ENCODE measurements around the gene LRRC75A. TPM values are rescaled to one million over a fixed set of nuclear protein-coding genes. Genes with fewer than 3 reads are reported as not detected.

Gene LRRC75A
- total RNA-seq, 6 experiments from 2014 or later: 0.14 to 0.57 (median 0.27) TPM

DNA sequence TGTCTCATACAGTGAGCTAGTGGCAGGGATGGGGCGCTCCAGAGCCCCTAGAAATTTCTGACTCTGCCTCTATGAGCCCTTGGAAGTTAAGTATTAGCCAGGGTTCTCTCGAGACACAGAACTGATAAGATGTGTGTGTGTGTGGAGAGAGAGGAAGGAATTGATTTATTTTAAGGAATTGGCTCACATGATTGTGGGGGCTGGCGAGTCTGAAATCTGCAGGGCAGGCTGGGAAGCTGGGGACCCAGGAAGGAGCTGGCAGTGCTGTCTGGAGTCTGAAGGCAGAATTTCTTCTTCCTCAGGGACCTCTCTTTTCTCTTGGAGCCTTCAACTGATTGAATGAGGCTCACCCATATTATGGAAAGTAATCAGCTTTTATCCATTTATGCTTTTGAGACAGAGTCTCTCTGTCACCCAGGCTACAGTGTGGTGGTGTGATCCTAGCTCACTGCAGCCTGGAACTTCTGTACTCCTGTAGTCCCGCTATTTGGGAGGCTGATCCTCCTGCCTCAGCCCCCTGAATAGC, 16.8 kb downstream of the LRRC75A start:
- no peak overlapping the region for H3K27ac Mint-ChIP-seq
- TF ChIP-seq, protein P1, sequence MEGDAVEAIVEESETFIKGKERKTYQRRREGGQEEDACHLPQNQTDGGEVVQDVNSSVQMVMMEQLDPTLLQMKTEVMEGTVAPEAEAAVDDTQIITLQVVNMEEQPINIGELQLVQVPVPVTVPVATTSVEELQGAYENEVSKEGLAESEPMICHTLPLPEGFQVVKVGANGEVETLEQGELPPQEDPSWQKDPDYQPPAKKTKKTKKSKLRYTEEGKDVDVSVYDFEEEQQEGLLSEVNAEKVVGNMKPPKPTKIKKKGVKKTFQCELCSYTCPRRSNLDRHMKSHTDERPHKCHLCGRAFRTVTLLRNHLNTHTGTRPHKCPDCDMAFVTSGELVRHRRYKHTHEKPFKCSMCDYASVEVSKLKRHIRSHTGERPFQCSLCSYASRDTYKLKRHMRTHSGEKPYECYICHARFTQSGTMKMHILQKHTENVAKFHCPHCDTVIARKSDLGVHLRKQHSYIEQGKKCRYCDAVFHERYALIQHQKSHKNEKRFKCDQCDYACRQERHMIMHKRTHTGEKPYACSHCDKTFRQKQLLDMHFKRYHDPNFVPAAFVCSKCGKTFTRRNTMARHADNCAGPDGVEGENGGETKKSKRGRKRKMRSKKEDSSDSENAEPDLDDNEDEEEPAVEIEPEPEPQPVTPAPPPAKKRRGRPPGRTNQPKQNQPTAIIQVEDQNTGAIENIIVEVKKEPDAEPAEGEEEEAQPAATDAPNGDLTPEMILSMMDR (IDR thresholded peaks at IDR 0.05): no peak
- DNase-seq: no peak
- peaks cover 2% of the 10 kb centered on the region for H3K27me3 Mint-ChIP-seq (ENCODE audit: insufficient read depth)
- H3K4me3 Mint-ChIP-seq: no peak overlapping the region
- H3K36me3 Mint-ChIP-seq (ENCODE audit: low read depth): no peaks in the 10 kb centered on the region
- H3K4me1 Mint-ChIP-seq (ENCODE audit: low read depth): peaks cover 32% of the 10 kb centered on the region
- no peaks in the 10 kb centered on the region for H3K9me3 Mint-ChIP-seq

GRCh38 chr17:16474012-16474725, 17.8 kb downstream of the LRRC75A start:
- TF ChIP-seq, protein P1 (IDR thresholded peaks at IDR 0.05): no peak
- no peak for DNase-seq
- Mint-ChIP-seq H3K9me3 (no peaks in the 10 kb centered on the region), H3K4me1 (ENCODE audit: low read depth) (peaks cover 29% of the 10 kb centered on the region), H3K27me3 (ENCODE audit: insufficient read depth) (peaks cover 3% of the 10 kb centered on the region), H3K36me3 (ENCODE audit: low read depth) (no peaks in the 10 kb centered on the region), H3K4me3 (no peak overlapping the region), H3K27ac (no peak overlapping the region)

DNA sequence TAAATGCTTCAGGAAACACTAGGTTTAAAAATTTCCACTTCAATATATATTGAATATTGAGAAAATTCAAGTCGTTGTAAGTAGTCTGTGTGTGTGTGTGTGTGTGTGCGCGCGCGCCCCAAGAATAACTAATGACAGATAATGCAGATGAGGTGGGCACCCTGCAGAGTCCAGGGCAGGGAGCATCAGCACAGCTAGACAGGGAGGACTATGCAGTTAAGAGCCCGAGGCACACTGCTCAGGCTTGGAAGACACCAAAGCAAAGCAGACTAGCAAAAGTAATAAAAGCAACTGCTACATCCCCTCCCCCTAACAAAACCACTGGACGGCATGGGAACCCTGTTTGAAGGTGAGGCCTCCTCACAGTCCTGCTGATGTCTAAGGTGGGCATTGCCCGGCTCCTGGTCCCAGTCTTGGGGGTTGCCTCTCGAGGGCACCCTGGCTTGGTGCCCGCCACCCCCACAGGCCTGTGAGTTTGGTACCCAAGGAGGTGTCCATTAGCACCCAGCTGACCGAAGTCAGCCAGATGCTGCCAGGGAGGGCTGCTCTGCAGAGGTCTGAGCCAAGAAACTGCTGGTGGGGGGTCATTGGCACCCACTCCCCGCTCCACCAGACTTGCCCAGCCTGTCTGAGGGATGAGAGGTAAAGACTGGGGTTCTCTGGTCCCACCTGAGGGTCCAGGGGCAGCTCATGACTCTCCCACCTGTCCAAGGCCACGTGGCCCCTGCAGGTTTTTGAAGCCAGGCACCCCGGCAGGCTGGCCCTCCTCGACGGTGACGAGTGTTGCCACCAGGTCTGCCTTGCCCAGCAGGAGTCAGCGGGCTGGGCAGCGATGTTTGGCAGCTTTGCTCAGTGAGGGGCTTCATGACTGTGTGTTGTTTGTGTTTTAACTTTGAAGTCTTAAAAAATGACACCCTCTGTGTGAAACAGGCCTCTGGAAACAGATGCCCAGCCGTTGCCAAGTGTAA, 18.7 kb downstream of the LRRC75A start:
- Mint-ChIP-seq H3K27me3 (ENCODE audit: insufficient read depth) (peaks cover 7% of the 10 kb centered on the region), H3K4me3 (no peak overlapping the region), H3K27ac (no peak overlapping the region), H3K36me3 (ENCODE audit: low read depth) (no peaks in the 10 kb centered on the region), H3K9me3 (no peaks in the 10 kb centered on the region), H3K4me1 (ENCODE audit: low read depth) (peaks cover 20% of the 10 kb centered on the region)
- TF ChIP-seq, protein P1 (IDR thresholded peaks at IDR 0.05): no peak
- no peak for DNase-seq

- DNase-seq: no peak
- no peaks in the 10 kb centered on the region for H3K9me3 Mint-ChIP-seq
- no peak overlapping the region for H3K4me3 Mint-ChIP-seq
- H3K27me3 Mint-ChIP-seq (ENCODE audit: insufficient read depth): peaks cover 9% of the 10 kb centered on the region
- TF ChIP-seq, protein P1 (IDR thresholded peaks at IDR 0.05): no peak
- H3K4me1 Mint-ChIP-seq (ENCODE audit: low read depth): peaks cover 14% of the 10 kb centered on the region
- H3K36me3 Mint-ChIP-seq (ENCODE audit: low read depth): no peaks in the 10 kb centered on the region
- no peak overlapping the region for H3K27ac Mint-ChIP-seq
Observed at GRCh38 chr17:16472539-16472938, 19.5 kb downstream of the LRRC75A start.

GRCh38 chr17:16471295-16471694, 20.7 kb downstream of the LRRC75A start:
- DNase-seq: no peak
- no peak overlapping the region for H3K4me3 Mint-ChIP-seq
- H3K4me1 Mint-ChIP-seq (ENCODE audit: low read depth): peaks cover 6% of the 10 kb centered on the region; the same call in 1 of the 2 replicates
- H3K9me3 Mint-ChIP-seq: no peaks in the 10 kb centered on the region
- H3K27me3 Mint-ChIP-seq (ENCODE audit: insufficient read depth): peaks cover 9% of the 10 kb centered on the region
- no peaks in the 10 kb centered on the region for H3K36me3 Mint-ChIP-seq (ENCODE audit: low read depth)
- no peak overlapping the region for H3K27ac Mint-ChIP-seq
- TF ChIP-seq, protein P1 (IDR thresholded peaks at IDR 0.05): no peak
